Nephron progenitor cell (in vitro differentiated cells): ENCODE measurements around the gene OXSM.

Experiments used
- DNase-seq: peaks from one replicate; pipeline ENCODE4 v3.0.0; 2021
- H3K27ac Mint-ChIP-seq: 2 replicates; pipeline ENCODE4 v1.8.0; 2021; ENCODE audit warnings: mild to moderate bottlenecking, moderate library complexity, mixed read lengths
- H3K27me3 Mint-ChIP-seq: 2 replicates; pipeline ENCODE4 v1.8.0; 2021; ENCODE audit warnings: mild to moderate bottlenecking, low read depth, mixed read lengths; ENCODE audit not compliant: poor library complexity
- H3K36me3 Mint-ChIP-seq: 2 replicates; pipeline ENCODE4 v1.8.0; 2021; ENCODE audit warnings: low read depth, mixed read lengths
- H3K4me1 Mint-ChIP-seq: 2 replicates; pipeline ENCODE4 v1.8.0; 2021; ENCODE audit warnings: mixed read lengths
- H3K4me3 Mint-ChIP-seq: 2 replicates; pipeline ENCODE4 v1.8.0; 2021; ENCODE audit warnings: mild to moderate bottlenecking, moderate library complexity, mixed read lengths
- H3K9me3 Mint-ChIP-seq: 2 replicates; pipeline ENCODE4 v1.8.0; 2021; ENCODE audit warnings: mild to moderate bottlenecking, moderate library complexity, mixed read lengths
- TF ChIP-seq, protein P1 (sequence below): fragments of 200-600 bp; sonication (generic); IDR thresholded peaks from 2 replicates; pipeline ENCODE4 v1.5.0; 2021; ENCODE audit warnings: antibody characterized with exemption

Gene OXSM

DNA sequence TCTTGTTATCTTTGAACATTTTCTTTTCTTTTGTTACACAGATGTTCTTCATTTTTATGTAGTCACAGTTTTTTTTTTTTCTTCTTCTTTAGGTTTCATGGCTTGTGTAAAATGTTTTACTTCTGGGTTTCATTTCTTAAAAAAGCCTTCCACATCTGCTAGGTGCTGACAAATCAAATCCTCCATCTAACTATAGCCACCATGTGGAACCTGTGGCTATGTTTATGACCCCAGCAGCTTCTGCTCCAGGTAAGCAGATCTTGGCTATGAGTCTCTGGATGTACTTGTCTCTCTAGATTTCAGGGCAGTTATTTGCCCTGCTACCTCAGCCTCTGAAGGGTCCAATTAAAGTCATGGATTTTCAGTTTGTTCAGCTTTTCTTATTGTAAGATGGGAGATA lies 44.5 kb downstream of the OXSM start:
- peaks cover 10% of the 10 kb centered on the region for H3K9me3 Mint-ChIP-seq
- H3K36me3 Mint-ChIP-seq = no peaks in the 10 kb centered on the region
- DNase-seq = no peak

DNA sequence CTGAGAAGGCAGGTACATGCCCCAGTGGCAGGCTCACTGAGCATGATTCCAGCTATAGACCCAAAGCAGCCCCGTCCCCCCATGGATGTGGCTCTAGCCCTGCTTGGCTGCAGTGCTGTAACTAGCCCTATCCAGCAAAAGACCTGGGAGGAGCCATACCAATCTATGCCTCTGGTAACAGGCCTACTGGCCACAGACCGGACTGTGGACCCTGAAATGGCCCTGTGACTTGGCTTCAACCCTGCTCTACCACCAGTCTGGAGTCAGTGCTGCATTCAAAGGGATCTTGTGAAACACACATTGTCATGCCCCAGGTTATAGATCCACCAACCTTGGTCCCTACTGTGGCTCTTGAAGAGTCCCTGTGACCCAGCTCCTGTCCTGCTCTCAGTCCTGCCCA lies 46.7 kb downstream of the OXSM start:
- Mint-ChIP-seq H3K36me3 (no peaks in the 10 kb centered on the region), H3K9me3 (peaks cover 10% of the 10 kb centered on the region), H3K27me3 (peaks cover under 1% of the 10 kb centered on the region), H3K4me3 (no peak overlapping the region), H3K27ac (no peak overlapping the region), H3K4me1 (no peaks in the 10 kb centered on the region)
- DNase-seq = no peak
- TF ChIP-seq, protein P1, sequence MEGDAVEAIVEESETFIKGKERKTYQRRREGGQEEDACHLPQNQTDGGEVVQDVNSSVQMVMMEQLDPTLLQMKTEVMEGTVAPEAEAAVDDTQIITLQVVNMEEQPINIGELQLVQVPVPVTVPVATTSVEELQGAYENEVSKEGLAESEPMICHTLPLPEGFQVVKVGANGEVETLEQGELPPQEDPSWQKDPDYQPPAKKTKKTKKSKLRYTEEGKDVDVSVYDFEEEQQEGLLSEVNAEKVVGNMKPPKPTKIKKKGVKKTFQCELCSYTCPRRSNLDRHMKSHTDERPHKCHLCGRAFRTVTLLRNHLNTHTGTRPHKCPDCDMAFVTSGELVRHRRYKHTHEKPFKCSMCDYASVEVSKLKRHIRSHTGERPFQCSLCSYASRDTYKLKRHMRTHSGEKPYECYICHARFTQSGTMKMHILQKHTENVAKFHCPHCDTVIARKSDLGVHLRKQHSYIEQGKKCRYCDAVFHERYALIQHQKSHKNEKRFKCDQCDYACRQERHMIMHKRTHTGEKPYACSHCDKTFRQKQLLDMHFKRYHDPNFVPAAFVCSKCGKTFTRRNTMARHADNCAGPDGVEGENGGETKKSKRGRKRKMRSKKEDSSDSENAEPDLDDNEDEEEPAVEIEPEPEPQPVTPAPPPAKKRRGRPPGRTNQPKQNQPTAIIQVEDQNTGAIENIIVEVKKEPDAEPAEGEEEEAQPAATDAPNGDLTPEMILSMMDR = no peak

More for the DNA sequence above, 44.5 kb downstream of the OXSM start:
- Mint-ChIP-seq H3K4me1 (no peaks in the 10 kb centered on the region), H3K27ac (no peak overlapping the region), H3K4me3 (no peak overlapping the region), H3K27me3 (no peaks in the 10 kb centered on the region)
- TF ChIP-seq, protein P1 = no peak

DNA sequence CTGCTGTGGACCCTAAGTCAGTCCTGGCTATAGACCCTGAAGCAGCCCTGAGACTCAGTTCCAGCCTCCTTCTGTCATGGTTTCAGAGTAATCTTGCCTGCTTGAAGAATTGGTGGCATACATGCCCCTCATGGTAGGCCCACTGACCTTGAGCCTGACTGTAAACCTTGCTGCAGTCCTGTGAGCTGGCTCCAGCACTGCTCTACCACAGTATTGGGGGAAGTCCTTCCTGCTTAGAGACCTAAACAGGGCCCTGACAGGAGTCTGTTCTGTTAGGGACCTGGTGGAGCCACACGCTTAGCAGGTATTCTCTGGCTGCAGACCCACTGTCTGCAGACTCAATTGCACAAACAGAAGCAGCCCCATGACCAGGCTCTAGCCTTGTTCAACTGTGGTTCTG lies 47.1 kb downstream of the OXSM start:
- H3K4me1 Mint-ChIP-seq = no peaks in the 10 kb centered on the region
- H3K36me3 Mint-ChIP-seq = no peaks in the 10 kb centered on the region
- H3K27me3 Mint-ChIP-seq = peaks cover 3% of the 10 kb centered on the region
- H3K4me3 Mint-ChIP-seq = no peak overlapping the region
- no peak for DNase-seq
- no peak overlapping the region for H3K27ac Mint-ChIP-seq
- peaks cover 10% of the 10 kb centered on the region for H3K9me3 Mint-ChIP-seq
- TF ChIP-seq, protein P1 = no peak

DNA sequence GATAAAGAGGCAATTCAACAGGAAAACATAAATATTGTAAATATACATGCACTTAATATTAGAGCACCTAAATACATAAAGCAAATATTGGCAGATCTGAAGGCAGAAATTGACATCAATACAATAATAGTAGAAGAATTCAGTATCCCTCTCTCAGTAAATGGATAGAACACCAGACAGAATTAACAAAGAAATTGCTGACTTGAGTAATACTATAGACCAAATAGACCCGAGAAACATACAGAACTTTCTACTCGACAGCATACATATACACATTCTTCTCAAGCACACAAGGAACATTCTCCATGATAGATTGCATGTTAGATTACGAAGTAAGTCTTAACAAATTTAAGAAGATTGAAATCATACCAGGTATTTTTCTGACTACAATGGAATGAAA lies 50.2 kb downstream of the OXSM start:
- DNase-seq = no peak
- Mint-ChIP-seq H3K27ac (no peak overlapping the region), H3K9me3 (peaks cover 10% of the 10 kb centered on the region), H3K36me3 (no peaks in the 10 kb centered on the region), H3K4me1 (no peaks in the 10 kb centered on the region), H3K4me3 (no peak overlapping the region), H3K27me3 (peaks cover 7% of the 10 kb centered on the region)
- TF ChIP-seq, protein P1 = no peak

DNA sequence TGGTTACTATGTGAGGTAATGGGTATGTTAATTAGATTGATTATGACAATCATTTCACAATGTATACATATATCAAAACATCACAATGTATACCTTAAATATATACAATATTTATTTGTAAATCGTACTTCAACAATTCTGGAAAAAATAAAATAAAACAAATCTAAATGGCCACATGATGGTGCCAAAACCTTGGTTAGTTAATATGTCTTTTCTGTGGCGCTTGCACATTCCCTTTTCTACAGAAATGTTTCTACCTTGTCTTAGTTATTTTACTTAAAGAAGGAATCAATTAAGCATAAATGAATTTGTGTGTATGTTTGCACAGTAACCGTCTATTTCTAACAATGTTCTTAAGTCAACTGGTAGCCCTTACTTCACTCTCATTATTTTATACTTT lies 53.4 kb downstream of the OXSM start:
- H3K9me3 Mint-ChIP-seq = peaks cover 3% of the 10 kb centered on the region
- no peak overlapping the region for H3K27ac Mint-ChIP-seq
- H3K36me3 Mint-ChIP-seq = no peaks in the 10 kb centered on the region
- TF ChIP-seq, protein P1 = peak; percentile 13
- peaks cover under 1% of the 10 kb centered on the region for H3K4me1 Mint-ChIP-seq
- H3K4me3 Mint-ChIP-seq = no peak overlapping the region
- DNase-seq = no peak
- peaks cover 7% of the 10 kb centered on the region for H3K27me3 Mint-ChIP-seq
